ENCODE measurements around the gene CEBPB. TPM values are rescaled to one million over a fixed set of nuclear protein-coding genes. Genes with fewer than 3 reads are reported as not detected.
"Not testable (repeated sequence)": the region's sequence is repeated elsewhere in the genome, so short reads cannot be mapped to it uniquely, and the experiment has no call there.

CEBPB gene
- total and polyA plus RNA-seq, 9 donors, result 15.7 to 296 (median 100) TPM

DNA sequence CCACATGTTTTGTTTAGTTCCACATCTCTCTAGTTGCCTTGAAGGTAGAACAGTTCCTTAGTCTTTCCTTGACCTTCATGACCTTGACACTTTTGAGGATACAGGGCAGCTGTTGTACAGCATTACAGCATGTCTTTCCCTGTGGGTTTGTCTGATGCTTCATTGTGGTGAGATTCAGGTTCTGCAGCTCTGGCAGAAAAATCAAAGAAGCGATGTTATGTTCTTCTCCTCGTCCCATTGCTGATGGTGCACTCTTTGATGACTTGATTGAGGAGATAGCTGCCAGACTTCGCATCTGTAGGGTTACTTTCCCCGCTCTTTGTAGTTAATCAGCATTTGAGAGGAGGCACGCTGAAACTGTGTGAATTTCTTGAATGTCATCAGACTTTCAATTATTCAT is 12.0 kb downstream of the CEBPB start:
- 89 to 91% (median 89%) methylated on average over 5 of the region's 5 CpGs for WGBS, 3 donors
- Histone ChIP-seq H3K27me3 (no peaks in the 10 kb centered on the region), H3K4me1 (ENCODE audit: insufficient read depth) (peaks cover 8% of the 10 kb centered on the region), H3K4me3 (no peak overlapping the region), H3K27ac (no peak overlapping the region), H3K9me3 (no peaks in the 10 kb centered on the region), H3K36me3 (no peaks in the 10 kb centered on the region)
- DNase-seq, result no peak
- TF ChIP-seq POLR2A (IDR thresholded peaks at IDR 0.05) (no peak), EP300 (IDR thresholded peaks at IDR 0.05) (no peak)
- TF ChIP-seq, protein P1, sequence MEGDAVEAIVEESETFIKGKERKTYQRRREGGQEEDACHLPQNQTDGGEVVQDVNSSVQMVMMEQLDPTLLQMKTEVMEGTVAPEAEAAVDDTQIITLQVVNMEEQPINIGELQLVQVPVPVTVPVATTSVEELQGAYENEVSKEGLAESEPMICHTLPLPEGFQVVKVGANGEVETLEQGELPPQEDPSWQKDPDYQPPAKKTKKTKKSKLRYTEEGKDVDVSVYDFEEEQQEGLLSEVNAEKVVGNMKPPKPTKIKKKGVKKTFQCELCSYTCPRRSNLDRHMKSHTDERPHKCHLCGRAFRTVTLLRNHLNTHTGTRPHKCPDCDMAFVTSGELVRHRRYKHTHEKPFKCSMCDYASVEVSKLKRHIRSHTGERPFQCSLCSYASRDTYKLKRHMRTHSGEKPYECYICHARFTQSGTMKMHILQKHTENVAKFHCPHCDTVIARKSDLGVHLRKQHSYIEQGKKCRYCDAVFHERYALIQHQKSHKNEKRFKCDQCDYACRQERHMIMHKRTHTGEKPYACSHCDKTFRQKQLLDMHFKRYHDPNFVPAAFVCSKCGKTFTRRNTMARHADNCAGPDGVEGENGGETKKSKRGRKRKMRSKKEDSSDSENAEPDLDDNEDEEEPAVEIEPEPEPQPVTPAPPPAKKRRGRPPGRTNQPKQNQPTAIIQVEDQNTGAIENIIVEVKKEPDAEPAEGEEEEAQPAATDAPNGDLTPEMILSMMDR (IDR thresholded peaks at IDR 0.05), result no peak
- intact Hi-C loops (cut with DNase I), result no loop called here

DNA sequence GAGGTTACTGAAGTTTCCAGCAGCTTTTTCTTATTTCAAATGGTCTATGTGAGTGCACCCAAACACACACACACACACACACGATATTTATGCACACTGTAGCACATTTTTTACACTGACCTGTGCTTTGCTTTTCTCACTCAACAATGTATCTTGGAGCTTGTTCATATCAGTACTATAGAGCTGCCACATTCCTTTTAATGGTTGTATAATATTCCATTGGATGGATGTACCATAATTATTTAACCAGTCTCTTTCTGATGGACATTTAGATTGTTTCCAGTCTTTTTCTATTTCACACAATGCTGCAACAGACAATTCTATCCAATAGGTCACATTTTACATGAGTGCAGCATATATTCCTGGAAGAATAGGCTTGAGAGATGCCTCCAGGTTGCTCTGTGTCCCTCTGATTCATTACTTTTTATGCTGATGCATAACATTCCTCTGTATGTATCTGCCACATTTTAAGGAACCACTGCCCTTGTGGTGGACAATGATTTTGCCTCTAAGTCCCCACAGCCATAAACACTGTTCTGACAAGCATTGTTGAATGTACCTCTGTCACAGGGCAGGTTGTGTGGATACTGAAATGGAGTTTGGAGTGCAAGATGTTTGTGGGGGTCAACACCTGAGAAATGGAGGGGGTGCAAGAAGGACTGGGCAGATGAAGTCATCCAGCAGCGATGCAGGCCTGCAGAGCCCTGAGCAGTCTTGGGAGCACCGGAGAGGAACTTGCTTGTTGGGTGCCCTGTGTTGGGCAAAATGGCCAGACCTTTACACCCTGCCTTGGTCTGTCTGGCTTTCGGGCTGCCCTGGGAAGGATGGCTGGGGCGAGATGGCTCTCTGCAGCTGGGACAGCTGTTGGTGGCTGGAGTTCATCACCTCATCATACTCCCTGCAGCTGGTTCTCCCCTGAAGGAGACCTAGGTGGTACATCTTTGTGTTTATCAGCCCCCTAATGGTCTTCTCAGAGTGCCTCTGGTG is 13.6 kb downstream of the CEBPB start:
- intact Hi-C loops (cut with DNase I), result no loop called here
- Histone ChIP-seq H3K4me1 (ENCODE audit: insufficient read depth) (peaks cover 11% of the 10 kb centered on the region), H3K36me3 (no peaks in the 10 kb centered on the region), H3K9me3 (no peaks in the 10 kb centered on the region), H3K27ac (no peak overlapping the region), H3K4me3 (no peak overlapping the region), H3K27me3 (no peaks in the 10 kb centered on the region)
- TF ChIP-seq EP300 (IDR thresholded peaks at IDR 0.05), result no peak
- TF ChIP-seq, protein P1 (IDR thresholded peaks at IDR 0.05), result no peak
- TF ChIP-seq POLR2A (IDR thresholded peaks at IDR 0.05), result no peak
- WGBS, 3 donors, result 96 to 98% (median 97%) methylated on average over 5 of the region's 5 CpGs
- DNase-seq, result no peak

DNA sequence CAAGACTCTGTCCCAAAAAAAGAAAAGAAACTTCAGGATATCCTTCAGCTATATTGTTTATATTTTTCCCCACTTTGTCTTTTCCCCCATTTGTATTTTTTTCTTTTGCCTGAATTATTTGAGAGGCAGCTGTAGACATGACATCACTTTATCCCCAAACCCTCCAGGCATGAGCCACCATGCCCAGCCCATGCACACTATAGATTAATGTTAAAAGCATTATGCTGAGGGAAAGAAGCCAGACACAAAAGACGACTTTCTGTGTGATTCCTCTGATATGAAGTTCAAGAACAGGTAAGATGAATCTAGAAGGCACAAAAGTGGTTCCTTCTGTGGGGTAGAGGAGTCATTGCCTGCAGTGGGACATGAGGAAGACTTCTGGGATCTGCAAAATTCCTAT is 16.4 kb downstream of the CEBPB start:
- intact Hi-C loops (cut with DNase I), result no loop called here
- DNase-seq, result no peak

GRCh38 chr20:50208085-50208491 is 17.5 kb downstream of the CEBPB start:
- WGBS, 3 donors, result 80 to 90% (median 89%) methylated on average over 7 of the region's 7 CpGs
- TF ChIP-seq EP300 (IDR thresholded peaks at IDR 0.05), result no peak
- TF ChIP-seq, protein P1 (IDR thresholded peaks at IDR 0.05), result no peak
- no peak for TF ChIP-seq POLR2A (IDR thresholded peaks at IDR 0.05)
- DNase-seq, result no peak
- H3K36me3 ChIP-seq, result no peaks in the 10 kb centered on the region
- H3K27me3 ChIP-seq, result no peaks in the 10 kb centered on the region
- H3K9me3 ChIP-seq, result no peaks in the 10 kb centered on the region
- no peak overlapping the region for H3K27ac ChIP-seq
- H3K4me3 ChIP-seq, result no peak overlapping the region
- intact Hi-C loops (cut with DNase I), result no loop called here
- H3K4me1 ChIP-seq (ENCODE audit: insufficient read depth), result peaks cover 11% of the 10 kb centered on the region

More for the DNA sequence above, 16.4 kb downstream of the CEBPB start:
- Histone ChIP-seq H3K36me3 (no peaks in the 10 kb centered on the region), H3K27me3 (no peaks in the 10 kb centered on the region), H3K27ac (no peak overlapping the region), H3K4me3 (no peak overlapping the region), H3K4me1 (ENCODE audit: insufficient read depth) (peaks cover 11% of the 10 kb centered on the region), H3K9me3 (no peaks in the 10 kb centered on the region)
- 78 to 91% (median 80%) methylated on average over 1 of the region's 1 CpG for WGBS, 3 donors
- TF ChIP-seq POLR2A (IDR thresholded peaks at IDR 0.05), result no peak
- TF ChIP-seq EP300 (IDR thresholded peaks at IDR 0.05), result no peak
- TF ChIP-seq, protein P1 (IDR thresholded peaks at IDR 0.05), result no peak

GRCh38 chr20:50208815-50209214 is 18.2 kb downstream of the CEBPB start:
- intact Hi-C loops (cut with DNase I); H3K9me3 ChIP-seq; DNase-seq; H3K4me3 ChIP-seq; H3K27ac ChIP-seq; H3K27me3 ChIP-seq; H3K36me3 ChIP-seq: not testable (repeated sequence)
- H3K4me1 ChIP-seq (ENCODE audit: insufficient read depth), result peaks cover 11% of the 10 kb centered on the region
- 85 to 93% (median 87%) methylated on average over 4 of the region's 4 CpGs for WGBS, 3 donors
